ENCODE results near the gene DENND1A.

DNA sequence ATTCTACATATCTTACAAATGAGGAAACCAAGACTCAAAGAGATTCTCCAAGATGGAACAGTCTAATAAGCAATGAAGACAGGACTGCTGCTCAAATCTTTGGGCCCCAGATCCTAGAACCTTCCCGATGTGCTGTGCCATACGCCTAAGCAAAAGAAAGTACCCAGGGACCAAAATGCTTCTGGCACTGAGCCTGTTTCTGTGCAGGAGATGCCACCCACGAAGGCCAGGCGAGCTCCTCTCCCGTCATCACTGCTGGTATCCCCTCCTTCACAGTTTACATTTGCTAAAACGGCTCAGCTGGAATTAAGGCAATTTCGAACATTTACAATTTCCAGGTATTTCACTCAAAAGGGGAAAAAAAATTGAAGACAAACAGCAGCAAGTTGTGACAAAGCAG lies 277.5 kb downstream of the DENND1A start:
- TF ChIP-seq, protein P1, sequence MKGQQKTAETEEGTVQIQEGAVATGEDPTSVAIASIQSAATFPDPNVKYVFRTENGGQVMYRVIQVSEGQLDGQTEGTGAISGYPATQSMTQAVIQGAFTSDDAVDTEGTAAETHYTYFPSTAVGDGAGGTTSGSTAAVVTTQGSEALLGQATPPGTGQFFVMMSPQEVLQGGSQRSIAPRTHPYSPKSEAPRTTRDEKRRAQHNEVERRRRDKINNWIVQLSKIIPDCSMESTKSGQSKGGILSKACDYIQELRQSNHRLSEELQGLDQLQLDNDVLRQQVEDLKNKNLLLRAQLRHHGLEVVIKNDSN (CRISPR knock-in tag; IDR thresholded peaks at IDR 0.05) = no peak
- TF ChIP-seq, protein P2, sequence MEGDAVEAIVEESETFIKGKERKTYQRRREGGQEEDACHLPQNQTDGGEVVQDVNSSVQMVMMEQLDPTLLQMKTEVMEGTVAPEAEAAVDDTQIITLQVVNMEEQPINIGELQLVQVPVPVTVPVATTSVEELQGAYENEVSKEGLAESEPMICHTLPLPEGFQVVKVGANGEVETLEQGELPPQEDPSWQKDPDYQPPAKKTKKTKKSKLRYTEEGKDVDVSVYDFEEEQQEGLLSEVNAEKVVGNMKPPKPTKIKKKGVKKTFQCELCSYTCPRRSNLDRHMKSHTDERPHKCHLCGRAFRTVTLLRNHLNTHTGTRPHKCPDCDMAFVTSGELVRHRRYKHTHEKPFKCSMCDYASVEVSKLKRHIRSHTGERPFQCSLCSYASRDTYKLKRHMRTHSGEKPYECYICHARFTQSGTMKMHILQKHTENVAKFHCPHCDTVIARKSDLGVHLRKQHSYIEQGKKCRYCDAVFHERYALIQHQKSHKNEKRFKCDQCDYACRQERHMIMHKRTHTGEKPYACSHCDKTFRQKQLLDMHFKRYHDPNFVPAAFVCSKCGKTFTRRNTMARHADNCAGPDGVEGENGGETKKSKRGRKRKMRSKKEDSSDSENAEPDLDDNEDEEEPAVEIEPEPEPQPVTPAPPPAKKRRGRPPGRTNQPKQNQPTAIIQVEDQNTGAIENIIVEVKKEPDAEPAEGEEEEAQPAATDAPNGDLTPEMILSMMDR (IDR thresholded peaks at IDR 0.05) = no peak
- TF ChIP-seq, protein P3, sequence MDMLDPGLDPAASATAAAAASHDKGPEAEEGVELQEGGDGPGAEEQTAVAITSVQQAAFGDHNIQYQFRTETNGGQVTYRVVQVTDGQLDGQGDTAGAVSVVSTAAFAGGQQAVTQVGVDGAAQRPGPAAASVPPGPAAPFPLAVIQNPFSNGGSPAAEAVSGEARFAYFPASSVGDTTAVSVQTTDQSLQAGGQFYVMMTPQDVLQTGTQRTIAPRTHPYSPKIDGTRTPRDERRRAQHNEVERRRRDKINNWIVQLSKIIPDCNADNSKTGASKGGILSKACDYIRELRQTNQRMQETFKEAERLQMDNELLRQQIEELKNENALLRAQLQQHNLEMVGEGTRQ (CRISPR knock-in tag; IDR thresholded peaks at IDR 0.05) = no peak
- no peak for TF ChIP-seq ELF4 (CRISPR knock-in tag; IDR thresholded peaks at IDR 0.05; ENCODE audit: low read depth)
- no peak for TF ChIP-seq KAT7 (CRISPR knock-in tag; IDR thresholded peaks at IDR 0.05; ENCODE audit: borderline replicate concordance)
- no peak for TF ChIP-seq FOXJ3 (CRISPR knock-in tag; IDR thresholded peaks at IDR 0.05; ENCODE audit: borderline replicate concordance)
- TF ChIP-seq, protein P4, sequence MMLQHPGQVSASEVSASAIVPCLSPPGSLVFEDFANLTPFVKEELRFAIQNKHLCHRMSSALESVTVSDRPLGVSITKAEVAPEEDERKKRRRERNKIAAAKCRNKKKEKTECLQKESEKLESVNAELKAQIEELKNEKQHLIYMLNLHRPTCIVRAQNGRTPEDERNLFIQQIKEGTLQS (CRISPR knock-in tag; conservative IDR thresholded peaks at IDR 0.05) = no peak
- TF ChIP-seq GTF2I (CRISPR knock-in tag; conservative IDR thresholded peaks at IDR 0.05) = no peak
- TF ChIP-seq MYBL2 (CRISPR knock-in tag; IDR thresholded peaks at IDR 0.05) = no peak
- TF ChIP-seq, protein P5, sequence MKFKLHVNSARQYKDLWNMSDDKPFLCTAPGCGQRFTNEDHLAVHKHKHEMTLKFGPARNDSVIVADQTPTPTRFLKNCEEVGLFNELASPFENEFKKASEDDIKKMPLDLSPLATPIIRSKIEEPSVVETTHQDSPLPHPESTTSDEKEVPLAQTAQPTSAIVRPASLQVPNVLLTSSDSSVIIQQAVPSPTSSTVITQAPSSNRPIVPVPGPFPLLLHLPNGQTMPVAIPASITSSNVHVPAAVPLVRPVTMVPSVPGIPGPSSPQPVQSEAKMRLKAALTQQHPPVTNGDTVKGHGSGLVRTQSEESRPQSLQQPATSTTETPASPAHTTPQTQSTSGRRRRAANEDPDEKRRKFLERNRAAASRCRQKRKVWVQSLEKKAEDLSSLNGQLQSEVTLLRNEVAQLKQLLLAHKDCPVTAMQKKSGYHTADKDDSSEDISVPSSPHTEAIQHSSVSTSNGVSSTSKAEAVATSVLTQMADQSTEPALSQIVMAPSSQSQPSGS (CRISPR knock-in tag; IDR thresholded peaks at IDR 0.05; ENCODE audit: borderline replicate concordance, low read depth) = no peak
- TF ChIP-seq, protein P6, sequence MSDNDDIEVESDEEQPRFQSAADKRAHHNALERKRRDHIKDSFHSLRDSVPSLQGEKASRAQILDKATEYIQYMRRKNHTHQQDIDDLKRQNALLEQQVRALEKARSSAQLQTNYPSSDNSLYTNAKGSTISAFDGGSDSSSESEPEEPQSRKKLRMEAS (CRISPR knock-in tag; IDR thresholded peaks at IDR 0.05) = no peak
- TF ChIP-seq, protein P7, sequence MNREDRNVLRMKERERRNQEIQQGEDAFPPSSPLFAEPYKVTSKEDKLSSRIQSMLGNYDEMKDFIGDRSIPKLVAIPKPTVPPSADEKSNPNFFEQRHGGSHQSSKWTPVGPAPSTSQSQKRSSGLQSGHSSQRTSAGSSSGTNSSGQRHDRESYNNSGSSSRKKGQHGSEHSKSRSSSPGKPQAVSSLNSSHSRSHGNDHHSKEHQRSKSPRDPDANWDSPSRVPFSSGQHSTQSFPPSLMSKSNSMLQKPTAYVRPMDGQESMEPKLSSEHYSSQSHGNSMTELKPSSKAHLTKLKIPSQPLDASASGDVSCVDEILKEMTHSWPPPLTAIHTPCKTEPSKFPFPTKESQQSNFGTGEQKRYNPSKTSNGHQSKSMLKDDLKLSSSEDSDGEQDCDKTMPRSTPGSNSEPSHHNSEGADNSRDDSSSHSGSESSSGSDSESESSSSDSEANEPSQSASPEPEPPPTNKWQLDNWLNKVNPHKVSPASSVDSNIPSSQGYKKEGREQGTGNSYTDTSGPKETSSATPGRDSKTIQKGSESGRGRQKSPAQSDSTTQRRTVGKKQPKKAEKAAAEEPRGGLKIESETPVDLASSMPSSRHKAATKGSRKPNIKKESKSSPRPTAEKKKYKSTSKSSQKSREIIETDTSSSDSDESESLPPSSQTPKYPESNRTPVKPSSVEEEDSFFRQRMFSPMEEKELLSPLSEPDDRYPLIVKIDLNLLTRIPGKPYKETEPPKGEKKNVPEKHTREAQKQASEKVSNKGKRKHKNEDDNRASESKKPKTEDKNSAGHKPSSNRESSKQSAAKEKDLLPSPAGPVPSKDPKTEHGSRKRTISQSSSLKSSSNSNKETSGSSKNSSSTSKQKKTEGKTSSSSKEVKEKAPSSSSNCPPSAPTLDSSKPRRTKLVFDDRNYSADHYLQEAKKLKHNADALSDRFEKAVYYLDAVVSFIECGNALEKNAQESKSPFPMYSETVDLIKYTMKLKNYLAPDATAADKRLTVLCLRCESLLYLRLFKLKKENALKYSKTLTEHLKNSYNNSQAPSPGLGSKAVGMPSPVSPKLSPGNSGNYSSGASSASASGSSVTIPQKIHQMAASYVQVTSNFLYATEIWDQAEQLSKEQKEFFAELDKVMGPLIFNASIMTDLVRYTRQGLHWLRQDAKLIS (CRISPR knock-in tag; IDR thresholded peaks at IDR 0.05; ENCODE audit: borderline replicate concordance) = no peak
